ENCODE results near the gene PDSS2.

PDSS2 gene, protein sequence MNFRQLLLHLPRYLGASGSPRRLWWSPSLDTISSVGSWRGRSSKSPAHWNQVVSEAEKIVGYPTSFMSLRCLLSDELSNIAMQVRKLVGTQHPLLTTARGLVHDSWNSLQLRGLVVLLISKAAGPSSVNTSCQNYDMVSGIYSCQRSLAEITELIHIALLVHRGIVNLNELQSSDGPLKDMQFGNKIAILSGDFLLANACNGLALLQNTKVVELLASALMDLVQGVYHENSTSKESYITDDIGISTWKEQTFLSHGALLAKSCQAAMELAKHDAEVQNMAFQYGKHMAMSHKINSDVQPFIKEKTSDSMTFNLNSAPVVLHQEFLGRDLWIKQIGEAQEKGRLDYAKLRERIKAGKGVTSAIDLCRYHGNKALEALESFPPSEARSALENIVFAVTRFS

DNA sequence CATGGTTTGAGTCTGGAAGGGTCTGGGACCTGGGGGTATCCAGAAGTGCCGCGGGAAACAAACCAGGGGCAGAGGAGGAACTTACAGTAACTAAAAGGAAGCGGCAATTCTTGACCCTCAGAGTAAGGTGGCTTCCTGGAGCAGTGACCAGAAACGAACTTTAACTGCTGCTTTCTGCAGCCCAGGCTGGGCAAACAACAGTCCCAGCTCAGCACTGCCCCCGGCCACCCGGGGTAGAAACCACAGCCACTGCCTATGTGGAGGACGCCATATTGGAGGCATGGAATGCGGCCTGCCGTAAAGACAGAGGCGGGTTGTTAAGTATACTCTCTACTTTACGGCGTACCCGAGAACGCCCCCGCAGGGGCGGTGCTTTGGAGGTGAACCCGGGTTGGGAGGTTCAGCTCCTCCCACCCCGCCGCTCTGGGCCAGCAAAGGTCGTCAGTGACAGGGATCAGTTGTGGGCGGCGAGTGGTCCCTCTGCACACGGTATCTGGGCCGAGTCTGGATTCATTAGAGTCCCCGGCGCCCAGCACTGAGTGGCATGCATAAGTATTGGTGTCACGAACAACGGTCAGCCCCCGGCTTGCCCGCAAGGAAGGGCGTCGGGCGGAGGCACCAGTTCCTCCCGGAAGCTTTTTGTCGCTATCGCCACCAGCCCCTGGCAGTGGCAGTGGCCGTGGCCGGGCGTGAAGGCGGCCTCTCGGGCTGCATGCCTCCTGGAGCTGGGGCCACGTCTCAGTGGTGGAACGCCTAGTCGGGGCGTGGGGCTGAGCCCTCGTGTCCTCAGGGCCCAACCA is at the start of gene PDSS2:
Gene PDSS2, minus strand, starts transcription at position 282 of the 800 bp plus-strand sequence. Its CDS starts 279 bp downstream, at position 3.
- H3K4me1 Mint-ChIP-seq, result peaks cover 16% of the 10 kb centered on the region
- ATAC-seq, result peak; percentile 96

DNA sequence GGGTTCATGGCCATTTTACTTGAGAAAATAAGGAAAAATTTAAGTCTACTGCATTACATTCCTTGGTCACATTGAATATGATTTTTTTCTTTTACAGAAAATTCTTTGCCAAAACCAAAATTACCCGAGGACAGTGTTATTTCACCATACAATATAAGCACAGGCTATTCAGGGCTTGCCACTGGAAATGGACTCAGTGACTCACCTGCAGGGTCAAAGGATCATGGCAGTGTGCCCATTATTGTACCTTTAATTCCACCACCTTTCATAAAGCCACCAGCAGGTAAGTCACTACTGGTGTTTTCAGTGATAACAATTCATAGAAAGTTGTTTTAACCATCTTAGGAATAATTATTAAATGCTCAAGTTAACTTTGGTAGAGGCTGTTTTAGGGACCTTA is 46.8 kb upstream of the PDSS2 start:
- DNase-seq (ENCODE audit: low spot score in 2 of 2) (no peak), ATAC-seq (no peak)
- H3K36me3 Mint-ChIP-seq, result no peaks in the 10 kb centered on the region
- no peak overlapping the region for H3K4me3 Mint-ChIP-seq
- H3K9me3 Mint-ChIP-seq, result no peaks in the 10 kb centered on the region
- no peak overlapping the region for H3K27ac Mint-ChIP-seq
- no peaks in the 10 kb centered on the region for H3K4me1 Mint-ChIP-seq

More for the DNA sequence above, at the start of gene PDSS2:
- Mint-ChIP-seq H3K4me3 (peak within 1 kb of the TSS; percentile 92), H3K27ac (peak within 1 kb of the TSS; percentile 95), H3K9me3 (no peaks in the 10 kb centered on the region), H3K36me3 (peaks cover 9% of the 10 kb centered on the region)
- DNase-seq (ENCODE audit: low spot score in 2 of 2), result peak; percentile 87 to 98

DNA sequence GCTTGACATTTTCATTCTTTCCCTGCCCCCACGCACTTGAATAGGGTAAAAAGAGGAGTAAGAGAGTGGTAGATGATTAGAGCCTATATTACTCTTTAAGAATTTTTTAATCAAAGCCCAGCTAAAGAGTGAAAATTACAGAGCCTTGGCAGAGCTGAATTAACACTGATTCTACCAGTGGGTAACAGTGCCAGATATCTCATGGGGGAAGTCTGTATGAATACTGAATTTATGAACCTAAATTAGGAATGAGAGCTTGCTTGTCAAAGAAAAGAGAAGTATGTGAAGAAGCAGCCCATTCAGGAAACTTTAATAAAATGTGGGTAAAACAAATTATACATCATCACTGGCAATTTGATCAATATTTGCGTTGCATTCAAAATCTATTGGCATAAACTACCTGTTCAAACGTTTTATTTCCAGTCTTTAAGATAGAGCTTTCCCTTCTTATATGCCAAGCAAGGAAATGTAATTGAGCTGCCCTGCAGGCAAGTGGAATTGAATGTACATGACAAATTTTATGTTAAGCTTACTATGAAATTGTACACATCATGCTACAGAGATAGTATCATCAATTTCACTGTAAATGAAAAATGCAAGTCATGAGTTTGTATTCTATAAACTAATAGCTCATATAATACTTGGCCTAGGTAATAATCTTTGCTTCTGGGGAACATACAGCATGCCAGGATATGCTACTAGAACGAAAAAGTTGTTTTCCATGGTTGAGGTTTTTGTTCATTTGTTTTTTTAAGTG is 45.1 kb upstream of the PDSS2 start:
- Mint-ChIP-seq H3K27ac (no peak overlapping the region), H3K9me3 (no peaks in the 10 kb centered on the region), H3K4me3 (no peak overlapping the region), H3K36me3 (no peaks in the 10 kb centered on the region), H3K4me1 (no peaks in the 10 kb centered on the region)
- DNase-seq (ENCODE audit: low spot score in 2 of 2), result no peak
- ATAC-seq, result no peak

DNA sequence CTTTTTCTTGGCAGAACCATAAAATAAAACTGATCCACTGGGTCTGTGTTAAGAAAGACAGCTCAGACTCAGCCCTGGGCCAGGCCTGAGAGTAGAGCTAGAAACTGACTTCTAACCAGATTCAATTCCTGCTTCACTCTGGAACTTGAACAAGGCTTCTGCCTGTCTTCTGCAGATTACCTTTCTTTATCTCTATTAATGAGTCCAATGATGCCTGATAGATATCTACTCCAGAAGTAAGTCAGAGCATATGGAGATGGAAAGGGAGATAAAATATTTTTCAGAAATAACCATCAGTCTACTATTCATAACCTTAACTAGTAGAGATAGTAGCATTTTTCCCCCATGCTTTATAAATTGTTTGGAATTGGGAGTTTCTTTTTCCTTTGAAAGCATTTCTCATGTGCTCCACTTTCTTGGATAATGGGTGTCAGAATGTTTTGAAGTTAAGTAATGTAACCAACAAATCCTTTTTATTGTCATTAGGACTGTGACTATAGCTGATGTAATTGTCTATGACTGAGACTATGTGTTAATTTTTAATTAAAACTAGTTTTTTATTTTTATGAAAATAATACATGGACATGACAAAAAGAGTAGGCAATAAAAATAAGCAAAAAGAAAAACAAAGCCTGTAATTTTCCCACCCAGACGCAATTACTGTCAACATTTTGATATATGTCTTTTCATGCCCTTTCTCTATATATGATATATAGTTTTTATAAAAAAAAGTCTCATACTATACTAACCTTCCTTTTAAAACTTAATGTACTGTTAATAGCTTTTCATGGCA is 37.7 kb upstream of the PDSS2 start:
- DNase-seq (ENCODE audit: low spot score in 2 of 2) (no peak), ATAC-seq (no peak)
- Mint-ChIP-seq H3K4me3 (no peak overlapping the region), H3K36me3 (no peaks in the 10 kb centered on the region), H3K27ac (no peak overlapping the region), H3K4me1 (no peaks in the 10 kb centered on the region), H3K9me3 (no peaks in the 10 kb centered on the region)

DNA sequence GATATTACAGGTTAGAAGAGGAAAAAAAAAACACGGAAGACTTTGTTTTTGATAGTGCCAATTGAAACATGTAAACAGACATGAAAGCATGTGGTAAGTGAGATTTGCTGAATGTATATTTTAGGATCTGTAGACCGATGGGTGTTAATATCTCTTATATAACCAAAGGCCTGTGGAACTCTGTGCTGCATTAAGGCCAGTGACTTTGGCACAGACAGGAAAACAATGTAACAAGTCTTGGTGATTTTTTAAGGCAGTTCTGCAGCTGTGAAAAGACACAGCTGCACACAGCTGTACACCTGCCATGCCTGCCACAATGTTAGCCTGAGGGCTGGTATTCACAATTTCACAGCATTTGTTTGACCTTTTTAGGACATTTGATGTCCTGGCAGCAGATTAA is 36.6 kb upstream of the PDSS2 start:
- Mint-ChIP-seq H3K27ac (no peak overlapping the region), H3K4me3 (no peak overlapping the region), H3K9me3 (no peaks in the 10 kb centered on the region), H3K4me1 (peaks cover 7% of the 10 kb centered on the region), H3K36me3 (no peaks in the 10 kb centered on the region)
- ATAC-seq (no peak), DNase-seq (ENCODE audit: low spot score in 2 of 2) (no peak)

DNA sequence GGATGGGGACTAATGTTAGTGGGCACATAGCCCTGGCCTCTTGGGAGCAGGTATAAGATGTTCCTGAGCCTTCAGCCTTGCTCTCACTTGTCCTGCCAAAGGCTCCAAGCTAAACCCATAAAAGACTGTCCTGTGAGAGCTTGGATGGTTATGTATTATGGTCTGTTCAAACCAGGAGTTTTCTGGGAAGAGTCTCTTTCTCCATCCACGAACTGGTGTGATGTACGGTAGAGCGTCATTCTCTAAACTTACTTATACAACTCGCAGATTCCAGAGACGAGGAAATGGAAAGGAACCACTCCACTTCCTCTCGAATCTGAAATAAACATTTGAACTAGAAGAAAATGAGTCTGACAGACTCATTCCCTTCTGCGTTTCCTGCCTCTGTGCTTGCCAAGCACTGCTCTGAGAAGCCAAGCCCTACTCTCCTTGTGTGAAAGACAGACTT is 35.9 kb upstream of the PDSS2 start:
- Mint-ChIP-seq H3K36me3 (no peaks in the 10 kb centered on the region), H3K4me3 (no peak overlapping the region), H3K9me3 (no peaks in the 10 kb centered on the region), H3K27ac (no peak overlapping the region), H3K4me1 (peaks cover 7% of the 10 kb centered on the region)
- no peak for ATAC-seq
- DNase-seq (ENCODE audit: low spot score in 2 of 2), result no peak

DNA sequence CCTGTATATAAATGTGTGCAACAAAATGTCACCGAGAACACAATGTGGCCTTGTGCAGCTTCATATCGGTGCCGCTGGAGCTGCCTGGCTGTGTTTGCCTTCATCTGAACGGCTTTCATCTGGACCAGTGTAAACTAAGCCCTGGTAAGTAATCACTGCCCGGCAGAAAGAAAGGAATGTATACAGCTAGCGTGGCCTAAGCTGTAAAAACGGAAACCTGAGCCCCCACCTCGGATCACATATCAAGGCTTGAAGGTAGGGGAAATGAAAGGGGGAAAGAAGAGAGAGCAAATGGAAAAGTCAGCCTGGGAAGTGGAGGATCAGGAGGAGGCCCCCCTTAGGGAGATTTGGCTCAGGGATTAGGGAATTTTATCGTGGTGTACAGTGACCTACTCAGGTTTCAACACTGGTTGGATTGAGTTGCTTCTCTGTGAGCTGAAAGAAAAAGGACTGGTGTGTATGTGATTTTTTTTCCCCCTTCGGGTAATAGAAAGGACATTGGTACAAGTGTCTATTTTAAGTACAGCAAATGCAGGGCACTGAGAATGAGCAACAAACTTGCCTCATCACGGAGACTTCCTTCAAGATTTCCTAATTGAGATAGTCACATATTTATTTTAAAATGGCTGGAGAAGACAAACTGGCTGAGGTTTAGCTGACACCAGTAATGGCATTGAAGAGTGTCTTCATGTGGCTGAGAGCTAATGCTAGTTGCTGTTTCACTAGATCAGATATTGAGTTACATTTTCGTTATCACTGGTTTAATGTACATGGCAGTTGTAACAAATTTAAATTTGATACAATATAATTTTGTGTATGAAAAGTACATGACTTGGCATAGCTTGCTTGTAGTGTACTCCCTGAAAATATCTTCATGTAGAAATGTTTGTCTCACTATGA is 34.0 kb upstream of the PDSS2 start:
- Mint-ChIP-seq H3K36me3 (no peaks in the 10 kb centered on the region), H3K4me1 (peaks cover 16% of the 10 kb centered on the region), H3K9me3 (no peaks in the 10 kb centered on the region), H3K27ac (no peak overlapping the region), H3K4me3 (no peak overlapping the region)
- ATAC-seq (no peak), DNase-seq (ENCODE audit: low spot score in 2 of 2) (no peak)

DNA sequence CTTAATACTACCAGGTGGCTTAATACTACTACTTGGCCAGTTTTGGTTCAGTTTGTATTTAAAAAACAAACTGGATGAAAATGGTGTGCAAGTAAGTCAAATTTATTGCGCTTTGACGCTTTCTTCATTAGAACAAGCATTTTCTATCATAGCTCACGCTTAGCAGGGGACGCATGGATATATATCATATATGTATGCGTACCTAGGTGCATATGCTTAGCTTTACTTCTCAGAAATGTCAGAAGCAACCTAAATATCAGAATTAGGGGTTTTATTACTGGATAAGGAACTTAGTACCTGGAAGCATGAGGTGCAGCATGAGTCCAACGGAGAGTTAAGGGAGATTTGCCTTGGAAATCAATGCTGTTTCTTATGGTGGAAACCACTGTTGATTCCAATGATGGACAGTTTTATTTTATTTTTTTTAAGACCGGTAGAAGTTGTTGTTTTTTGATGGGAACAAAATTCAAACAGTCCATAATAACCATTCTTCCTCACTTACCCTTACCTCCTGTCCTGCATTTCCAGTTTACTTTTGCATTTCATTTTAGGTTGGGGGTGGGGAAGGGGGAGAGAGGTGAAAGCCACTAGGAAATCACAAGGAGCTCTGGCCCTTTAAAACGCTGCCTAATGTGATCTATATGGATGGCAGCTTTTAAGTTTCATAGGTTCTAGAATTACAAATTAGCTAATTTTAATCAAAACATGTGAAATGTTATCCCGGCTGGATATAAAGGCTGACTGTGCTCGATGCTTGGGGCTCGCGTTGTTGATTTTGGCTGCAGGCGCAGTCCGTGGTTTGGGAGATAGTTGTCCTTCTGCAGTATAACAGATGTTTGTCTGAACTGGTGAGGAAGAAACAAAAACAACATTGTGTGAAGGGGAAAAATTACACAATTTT is 32.6 kb upstream of the PDSS2 start:
- DNase-seq (ENCODE audit: low spot score in 2 of 2) (no peak), ATAC-seq (no peak)
- no peaks in the 10 kb centered on the region for H3K36me3 Mint-ChIP-seq
- peaks cover 23% of the 10 kb centered on the region for H3K4me1 Mint-ChIP-seq
- no peak overlapping the region for H3K27ac Mint-ChIP-seq
- H3K9me3 Mint-ChIP-seq, result no peaks in the 10 kb centered on the region
- peak overlapping the region; percentile 87 for H3K4me3 Mint-ChIP-seq

DNA sequence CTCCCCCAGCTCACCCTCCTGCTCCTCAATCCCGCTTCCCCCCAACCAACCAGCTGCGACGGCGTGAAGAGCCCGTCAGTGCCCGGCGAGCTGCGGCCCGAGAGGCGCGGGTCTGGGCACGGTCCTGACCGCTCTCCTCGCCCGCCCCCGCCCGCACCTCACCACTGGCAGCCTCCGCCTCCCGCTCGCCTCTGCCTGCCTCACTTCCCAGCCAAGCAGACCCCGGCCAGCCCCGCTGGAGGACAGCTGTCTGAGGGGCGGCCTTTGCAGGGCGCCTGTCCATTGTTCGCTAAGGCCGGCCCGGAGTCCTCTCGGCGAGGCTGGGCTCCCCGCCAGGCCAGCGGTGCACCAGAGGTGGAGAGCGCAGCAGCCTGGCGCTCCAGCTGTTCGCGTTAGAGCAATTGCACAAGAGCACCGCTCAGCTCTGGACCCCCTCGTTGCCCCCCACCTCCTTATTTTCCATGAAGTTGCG is 31.8 kb upstream of the PDSS2 start:
- peak in 1 of 2 donors; percentile 3 for DNase-seq (ENCODE audit: low spot score in 2 of 2)
- peak overlapping the region; percentile 87 for H3K4me3 Mint-ChIP-seq
- H3K27ac Mint-ChIP-seq, result no peak overlapping the region
- no peaks in the 10 kb centered on the region for H3K9me3 Mint-ChIP-seq
- no peak for ATAC-seq
- no peaks in the 10 kb centered on the region for H3K36me3 Mint-ChIP-seq
- peaks cover 23% of the 10 kb centered on the region for H3K4me1 Mint-ChIP-seq

DNA sequence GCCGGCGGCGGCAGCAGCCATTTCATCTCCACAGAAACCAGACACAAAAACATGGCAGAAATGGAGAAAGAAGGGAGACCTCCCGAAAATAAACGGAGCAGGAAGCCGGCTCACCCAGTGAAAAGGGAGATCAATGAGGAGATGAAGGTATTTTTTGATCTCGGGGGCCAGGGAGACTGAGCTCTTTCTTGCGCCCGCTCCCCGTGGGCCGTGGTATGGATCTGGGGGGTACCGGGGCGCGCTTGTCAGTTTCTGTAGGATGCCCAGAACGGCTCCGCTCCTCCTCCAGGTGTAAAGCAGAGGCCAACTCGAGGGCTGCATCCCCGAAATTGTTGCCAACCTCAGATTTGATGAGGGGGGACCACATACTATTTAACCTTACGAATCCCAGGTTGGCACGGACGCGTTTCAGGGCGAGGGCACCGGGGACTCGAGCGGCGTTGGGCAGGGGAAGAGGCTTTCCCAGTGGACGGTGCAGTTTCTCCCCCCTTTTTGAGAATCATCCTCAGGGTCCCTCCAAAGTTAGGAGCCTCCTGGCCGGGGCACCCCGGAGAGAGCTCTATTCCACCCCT is 31.3 kb upstream of the PDSS2 start:
- ATAC-seq, result no peak
- H3K27ac Mint-ChIP-seq, result no peak overlapping the region
- no peaks in the 10 kb centered on the region for H3K36me3 Mint-ChIP-seq
- H3K9me3 Mint-ChIP-seq, result no peaks in the 10 kb centered on the region
- peak overlapping the region; percentile 87 for H3K4me3 Mint-ChIP-seq
- H3K4me1 Mint-ChIP-seq, result peaks cover 23% of the 10 kb centered on the region
- DNase-seq (ENCODE audit: low spot score in 2 of 2), result peak in 1 of 2 donors; percentile 67

DNA sequence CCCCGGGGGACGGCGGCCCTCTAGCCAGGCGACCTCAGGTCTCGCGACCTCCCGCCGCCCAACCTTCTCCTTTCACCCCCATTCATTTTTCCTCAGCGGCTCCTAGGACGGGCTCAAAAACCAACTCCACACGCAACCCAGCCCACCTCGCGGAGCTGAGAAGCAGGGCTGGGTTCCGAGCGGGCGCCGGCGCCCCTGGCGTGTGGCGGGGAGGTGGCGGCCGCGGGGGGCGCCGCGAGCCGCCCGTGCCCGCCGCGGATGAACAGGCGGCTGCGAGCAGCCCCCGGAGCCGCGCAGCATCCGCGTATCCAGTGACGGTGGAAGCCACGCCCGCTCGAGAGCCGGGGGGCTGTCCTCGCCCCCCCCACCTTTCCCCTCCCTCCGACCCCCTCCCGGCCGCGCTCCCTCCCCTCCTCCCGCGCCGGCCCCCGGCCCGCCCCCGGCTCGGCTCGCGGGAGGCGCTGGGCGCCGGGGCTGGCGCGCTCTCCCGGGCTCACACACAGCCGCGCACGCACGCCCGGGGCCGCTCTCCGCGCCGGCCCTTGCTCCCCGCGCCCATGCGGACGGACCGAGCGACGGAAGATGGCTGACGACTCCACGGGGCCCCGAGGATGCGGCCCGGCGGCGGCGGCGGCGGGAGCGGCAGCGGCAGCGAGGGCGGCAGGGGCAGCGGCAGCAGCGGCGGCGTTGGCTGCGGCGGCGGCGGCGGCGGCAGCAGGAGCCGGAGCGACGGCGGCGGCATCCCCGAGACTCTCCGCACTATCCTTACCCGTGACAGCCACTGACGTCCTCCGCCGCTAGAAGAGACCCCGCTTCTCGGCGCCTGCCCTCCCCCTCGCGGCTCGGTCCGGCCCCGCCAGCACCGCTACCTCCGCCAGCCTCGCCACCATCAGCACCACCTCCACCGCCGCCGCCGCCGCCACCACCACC is 30.5 kb upstream of the PDSS2 start, which contains the start of gene SOBP:
Gene SOBP, plus strand, starts transcription at position 482 of the 930 bp plus-strand sequence. CDS start 500 bp downstream, outside the sequence.
- no peaks in the 10 kb centered on the region for H3K36me3 Mint-ChIP-seq
- peak within 1 kb of the TSS; percentile 27 for H3K27ac Mint-ChIP-seq
- ATAC-seq (peak; percentile 71), DNase-seq (ENCODE audit: low spot score in 2 of 2) (peak; percentile 20 to 69)
- peaks cover 23% of the 10 kb centered on the region for H3K4me1 Mint-ChIP-seq
- H3K9me3 Mint-ChIP-seq, result no peaks in the 10 kb centered on the region
- H3K4me3 Mint-ChIP-seq, result peak within 1 kb of the TSS; percentile 87
